Endothelial cell of umbilical vein (primary cell): Measurements from ENCODE around the gene THTPA. TPM values are rescaled to one million over a fixed set of nuclear protein-coding genes. Genes with fewer than 3 reads are reported as not detected.
"Not testable (repeated sequence)": the region's sequence is repeated elsewhere in the genome, so short reads cannot be mapped to it uniquely, and the experiment has no call there.

Experiments used
- BruUV-seq: library from RNA; stranded (reverse); fragments of 400-500 nt; replicated peaks from 2 replicates; lab custom pipeline; 2021; lab: Mats Ljungman, UMichigan
- CTCF ChIA-PET: fragments of 300-600, 350-600 bp; sonication (Branson Sonifier 250); formaldehyde crosslinking; loops from one replicate; lab custom pipeline; 2021; ENCODE audit warnings: antibody characterized with exemption, inconsistent platforms; lab: Charles Lee
- POLR2A ChIA-PET: fragments of 300-600, 350-600 bp; sonication (Branson Sonifier 250); formaldehyde crosslinking; loops from one replicate; lab custom pipeline; 2021; ENCODE audit warnings: antibody characterized with exemption, inconsistent platforms; lab: Charles Lee
- DNase-seq: peaks from one replicate; pipeline ENCODE4 v3.0.0-alpha.2; 2011; ENCODE audit warnings: low read depth, low spot score
- FAIRE-seq: peaks from 2 replicates; lab custom pipeline; 2011; peaks lifted over from hg19 to GRCh38; lab: Jason Lieb, UNC
- H2AFZ ChIP-seq: 2 replicates; pipeline ENCODE4 v1.6.0; 2012; ENCODE audit warnings: low read depth, low read length, control low read depth, inconsistent platforms
- H3K27ac ChIP-seq: 2 replicates; pipeline ENCODE4 v1.5.1; 2011; ENCODE audit warnings: low read depth, mild to moderate bottlenecking, control low read depth, low read length, moderate library complexity; ENCODE audit not compliant: insufficient read depth
- H3K27me3 ChIP-seq, 2 experiments: 2 replicates each; pipeline versions ENCODE4 v1.6.0 to v1.6.1; 2011; ENCODE audit warnings: low read length in 2 of 2, mixed read lengths in 1 of 2; ENCODE audit not compliant: control insufficient read depth in 2 of 2, insufficient read depth in 2 of 2
- H3K36me3 ChIP-seq, 2 experiments: 2 replicates in 1 of 2; 3 replicates in 1 of 2; pipeline ENCODE4 v1.5.1; 2011; ENCODE audit warnings: low read length in 2 of 2, mild to moderate bottlenecking in 1 of 2, moderate library complexity in 1 of 2; ENCODE audit not compliant: control insufficient read depth in 2 of 2, insufficient read depth in 2 of 2; ENCODE audit errors: extremely low read depth in 1 of 2
- H3K4me1 ChIP-seq: 3 replicates; pipeline ENCODE4 v1.5.1; 2011; ENCODE audit warnings: mild to moderate bottlenecking, low read length; ENCODE audit not compliant: control insufficient read depth, insufficient read depth; ENCODE audit errors: extremely low read depth
- H3K4me2 ChIP-seq: 2 replicates; pipeline ENCODE4 v1.6.1; 2011; ENCODE audit warnings: low read length, control low read depth, mixed read lengths; ENCODE audit not compliant: insufficient read depth
- H3K4me3 ChIP-seq, 3 experiments: fragments of 200-600 bp in 1 of 3; sonication (generic), shearing (Covaris generic) in 1 of 3; replicated peaks in 1 of 3; 2 replicates each; pipeline ENCODE4 v1.5.1; 2011 to 2016; ENCODE audit warnings: control low read depth in 3 of 3, low read length in 3 of 3, mild to moderate bottlenecking in 2 of 3, inconsistent platforms in 1 of 3, low read depth in 1 of 3, moderate library complexity in 1 of 3; ENCODE audit not compliant: insufficient read depth in 1 of 3
- H3K79me2 ChIP-seq: 2 replicates; pipeline ENCODE4 v1.6.0; 2012; ENCODE audit warnings: low read length, inconsistent platforms; ENCODE audit not compliant: control insufficient read depth, insufficient read depth
- H3K9ac ChIP-seq: replicated peaks from 2 replicates; pipeline ENCODE3; 2011; ENCODE audit warnings: low read length, control low read depth; ENCODE audit not compliant: insufficient read depth; ENCODE audit errors: extremely low read depth
- H3K9me1 ChIP-seq: replicated peaks from 3 replicates; pipeline ENCODE4 v1.6.0; 2011; ENCODE audit warnings: mild to moderate bottlenecking, low read length; ENCODE audit not compliant: control insufficient read depth, insufficient read depth; ENCODE audit errors: extremely low read depth
- H3K9me3 ChIP-seq: replicated peaks from 2 replicates; pipeline ENCODE4 v1.5.1; 2012; ENCODE audit warnings: low read length, inconsistent platforms; ENCODE audit not compliant: control insufficient read depth, insufficient read depth
- H4K20me1 ChIP-seq: replicated peaks from 2 replicates; pipeline ENCODE3; 2011; ENCODE audit warnings: mild to moderate bottlenecking, low read length; ENCODE audit not compliant: control insufficient read depth, insufficient read depth; ENCODE audit errors: extremely low read depth
- CTCF ChIP-seq, 2 donors: IDR thresholded peaks; 1 replicate in 1 of 2; 2 replicates in 1 of 2; pipeline ENCODE4 v1.5.1; 2011; ENCODE audit warnings: low read length in 2 of 2, mild to moderate bottlenecking in 2 of 2, moderate library complexity in 2 of 2, control low read depth in 1 of 2, inconsistent platforms in 1 of 2, low read depth in 1 of 2; ENCODE audit not compliant: insufficient read depth in 1 of 2; ENCODE audit errors: extremely low read depth in 1 of 2
- EZH2 ChIP-seq: IDR thresholded peaks from 2 replicates; pipeline ENCODE4 v1.6.1; 2012; ENCODE audit warnings: borderline replicate concordance, low read depth, mild to moderate bottlenecking, moderate library complexity, low read length, inconsistent platforms; ENCODE audit not compliant: severe bottlenecking
- FOS ChIP-seq: IDR thresholded peaks from 2 replicates; pipeline ENCODE4 v1.6.1; 2011; ENCODE audit warnings: mild to moderate bottlenecking, low read length, moderate library complexity, borderline replicate concordance; ENCODE audit not compliant: insufficient read depth
- GATA2 ChIP-seq: IDR thresholded peaks from 2 replicates; pipeline ENCODE4 v1.7.0; 2011; ENCODE audit warnings: low read depth, mild to moderate bottlenecking, moderate library complexity, mixed read lengths, low read length; ENCODE audit not compliant: insufficient read length, insufficient read depth
- JUN ChIP-seq: IDR thresholded peaks from 2 replicates; pipeline ENCODE4 v1.6.1; 2011; ENCODE audit warnings: borderline replicate concordance, low read depth; ENCODE audit not compliant: insufficient read length, insufficient read depth
- MAX ChIP-seq: IDR thresholded peaks from 2 replicates; pipeline ENCODE4 v1.6.1; 2011; ENCODE audit not compliant: insufficient read depth, insufficient read length
- MYC ChIP-seq: IDR thresholded peaks from one replicate; pipeline ENCODE4 v1.6.1; 2011; ENCODE audit warnings: mild to moderate bottlenecking, low read depth, low read length
- POLR2A ChIP-seq: IDR thresholded peaks from 2 replicates; pipeline ENCODE4 v1.6.1; 2012; ENCODE audit warnings: low read depth, mild to moderate bottlenecking, control low read depth, low read length
- POLR2AphosphoS5 ChIP-seq: IDR thresholded peaks from 2 replicates; pipeline ENCODE4 v1.6.1; 2012; ENCODE audit warnings: low read depth, mild to moderate bottlenecking, control low read depth, low read length, moderate library complexity; ENCODE audit not compliant: insufficient read depth
- dilution Hi-C: fragments of 300-500 bp; cut with MboI; formaldehyde crosslinking; loops from one replicate; pipeline ENCODE4 v1.15.0; 2019; ENCODE audit warnings: low sequenced_read_pairs; ENCODE audit not compliant: extremely low pct_ligation_motif_present
- intact Hi-C: fragments of 100-400 bp; cut with micrococcal nuclease; formaldehyde crosslinking; loops from one replicate; pipeline ENCODE4 v1.10.0; 2022
- polyA plus RNA-seq, 4 experiments: library from polyadenylated mRNA; depleted of rRNA in 3 of 4; stranded (reverse) in 3 of 4; unstranded in 1 of 4; fragments of >200 nt; gene quantifications; 2 replicates each; pipeline versions ENCODE4 v1.2.1 to v1.2.3, GENCODE V29; 2011 to 2012; ENCODE audit warnings: missing spikeins in 1 of 4
- total RNA-seq: library from RNA; stranded (reverse); gene quantifications from 2 replicates; pipeline ENCODE4 v1.2.3, GENCODE V29; 2021

THTPA gene
- total and polyA plus RNA-seq, 2 donors (not counting 3 experiments of a cell fraction or from before 2014, with no cell fraction given), result 10.8 to 12.5 TPM

- H3K9me1 ChIP-seq, H3K4me1 ChIP-seq, H3K27me3 ChIP-seq, DNase-seq, H3K27ac ChIP-seq, H3K9ac ChIP-seq, FAIRE-seq, H3K36me3 ChIP-seq, H3K79me2 ChIP-seq, intact Hi-C loops, H3K4me2 ChIP-seq, H2AFZ ChIP-seq, H3K9me3 ChIP-seq, H4K20me1 ChIP-seq, POLR2A ChIA-PET, BruUV-seq, H3K4me3 ChIP-seq, dilution Hi-C loops: not testable (repeated sequence)
- CTCF ChIA-PET, result interaction anchor here (0.9 kb wide), 1 partner anchor 81 kb away, joined by 3 read pairs; no protein-coding TSS in a partner anchor
Observed at GRCh38 chr14:23584527-23585203, 28.6 kb downstream of the THTPA start.

GRCh38 chr14:23588884-23589598 is 33.0 kb downstream of the THTPA start:
- no peaks in the 10 kb centered on the region for H3K36me3 ChIP-seq
- H3K27me3 ChIP-seq, result no peaks in the 10 kb centered on the region
- H3K9me1 ChIP-seq, result no peaks in the 10 kb centered on the region
- no TSS peak for BruUV-seq
- peak; percentile 87 for DNase-seq
- H3K9ac ChIP-seq, result no peak overlapping the region
- TF ChIP-seq POLR2A (no peak), MYC (no peak), POLR2AphosphoS5 (peak; percentile 15), JUN (no peak), GATA2 (peak; percentile 72), FOS (no peak), MAX (no peak), CTCF (IDR thresholded peaks at IDR 0.05; ENCODE audit: extremely low read depth in 1 of 2, insufficient read depth in 1 of 2, low read depth in 1 of 2, low read length in 2 of 2) (peak; percentile 76 to 90), EZH2 (no peak)
- no peaks in the 10 kb centered on the region for H4K20me1 ChIP-seq
- ChIA-PET CTCF (interaction anchor here (0.6 to 2.3 kb wide), 26 partner anchors 9 to 342 kb away, joined by 3 to 95 read pairs (median 4); partner anchors contain the start of genes DHRS2, JPH4 and ZFHX2), POLR2A (no interaction called here)
- no peak overlapping the region for H3K4me2 ChIP-seq
- H3K79me2 ChIP-seq, result no peaks in the 10 kb centered on the region
- H3K9me3 ChIP-seq, result no peaks in the 10 kb centered on the region
- dilution Hi-C loops, result no loop called here
- intact Hi-C loops, result loop anchor here (1.0 to 2.0 kb wide), 3 partner anchors 44 to 340 kb away; no protein-coding TSS in a partner anchor
- no peak overlapping the region for H3K4me3 ChIP-seq
- H3K27ac ChIP-seq, result no peak overlapping the region
- H2AFZ ChIP-seq, result peak overlapping the region; percentile 31
- peak; percentile 76 for FAIRE-seq
- peaks cover 5% of the 10 kb centered on the region for H3K4me1 ChIP-seq
